Endodermal cell (in vitro differentiated cells): ENCODE data around the gene RAB34. TPM values are rescaled to one million over a fixed set of nuclear protein-coding genes. Genes with fewer than 3 reads are reported as not detected.

Experiments
- DNase-seq: peaks from one replicate; pipeline ENCODE4 v3.0.0-alpha.2; 2017
- H3K27ac ChIP-seq: 2 replicates; pipeline ENCODE4 v1.5.1; 2013; ENCODE audit warnings: mild to moderate bottlenecking, low read depth, low read length, moderate library complexity
- H3K27me3 ChIP-seq: 2 replicates; pipeline ENCODE4 v1.6.1; 2013; ENCODE audit warnings: mild to moderate bottlenecking, low read length, moderate library complexity; ENCODE audit not compliant: insufficient read depth, control insufficient read depth, poor library complexity, severe bottlenecking
- H3K36me3 ChIP-seq: 2 replicates; pipeline ENCODE4 v1.7.0; 2013; ENCODE audit warnings: mild to moderate bottlenecking, low read length, moderate library complexity; ENCODE audit not compliant: control insufficient read depth, insufficient read depth
- H3K4me1 ChIP-seq: one replicate; pipeline ENCODE4 v1.7.0; 2013; ENCODE audit warnings: low read length; ENCODE audit not compliant: control insufficient read depth, insufficient read depth
- H3K4me3 ChIP-seq: 2 replicates; pipeline ENCODE4 v1.5.1; 2013; ENCODE audit warnings: mild to moderate bottlenecking, low read length, moderate library complexity
- H3K9ac ChIP-seq: 2 replicates; pipeline ENCODE4 v1.6.1; 2013; ENCODE audit warnings: mild to moderate bottlenecking, low read length, moderate library complexity; ENCODE audit not compliant: poor library complexity, severe bottlenecking; ENCODE audit errors: extremely low read depth
- H3K9me3 ChIP-seq: 2 replicates; pipeline ENCODE4 v1.6.1; 2013; ENCODE audit warnings: mild to moderate bottlenecking, low read length, moderate library complexity; ENCODE audit not compliant: control insufficient read depth
- H3K27ac Mint-ChIP-seq: 2 replicates; pipeline ENCODE4 v1.8.0; 2020; ENCODE audit warnings: mixed read lengths
- H3K27me3 Mint-ChIP-seq: 2 replicates; pipeline ENCODE4 v1.8.0; 2021; ENCODE audit warnings: mild to moderate bottlenecking, mixed read lengths; ENCODE audit not compliant: insufficient read depth
- H3K36me3 Mint-ChIP-seq: 2 replicates; pipeline ENCODE4 v1.8.0; 2020; ENCODE audit warnings: low read depth, mixed read lengths
- H3K4me1 Mint-ChIP-seq: 2 replicates; pipeline ENCODE4 v1.8.0; 2020; ENCODE audit warnings: mixed read lengths
- H3K4me3 Mint-ChIP-seq: 2 replicates; pipeline ENCODE4 v1.8.0; 2020; ENCODE audit warnings: mild to moderate bottlenecking, moderate library complexity, mixed read lengths
- H3K9me3 Mint-ChIP-seq: 2 replicates; pipeline ENCODE4 v1.8.0; 2020; ENCODE audit warnings: mild to moderate bottlenecking, mixed read lengths
- CTCF ChIP-seq: fragments of 200-600 bp; sonication (generic); conservative IDR thresholded peaks from 2 replicates; pipeline ENCODE4 v1.5.0; 2021; ENCODE audit warnings: antibody characterized with exemption, mild to moderate bottlenecking
- WGBS, 2 experiments: methylation state at CpG; one replicate each; pipeline versions ENCODE4 v1.1.5 to v1.1.7; 2013; ENCODE audit warnings: missing lambda C conversion rate in 2 of 2, mixed read lengths in 1 of 2; ENCODE audit not compliant: insufficient coverage in 1 of 2, insufficient read length in 1 of 2; 5-methylcytosine and 5-hydroxymethylcytosine counted together
- long read RNA-seq, 4 experiments: library from polyadenylated mRNA in 2 of 4; library from RNA in 1 of 4; library from capped mRNA in 1 of 4; stranded (forward) in 3 of 4; unstranded in 1 of 4; transcript quantifications; one replicate each; pipeline ENCODE4 v2.0.0, GENCODE V29; 2020 to 2021; ENCODE audit warnings: inconsistent platforms in 1 of 4
- polyA plus RNA-seq, 2 experiments: library from polyadenylated mRNA; stranded (reverse); fragments of 50-300 nt; gene quantifications; one replicate each; pipeline ENCODE4 v1.2.3, GENCODE V29; 2013
- total RNA-seq, 2 donors: library from RNA; stranded (reverse); fragmentation: NEBNext Ultra II Directional in 1 of 2; extraction: Animal tissue kit (Norgen Biotek cat#: 25700) in 1 of 2; gene quantifications; 2 replicates in 1 of 2; 3 replicates in 1 of 2; pipeline ENCODE4 v1.2.1, GENCODE V29; 2021

The RAB34 gene
- total RNA-seq: 100 to 1,000 TPM; 111 to 112 TPM
- polyA plus RNA-seq (2013, experiment 1 of 2): 92.9 TPM
- polyA plus RNA-seq (2013, experiment 2 of 2): 105 TPM
- long read RNA-seq, experiment 1, transcript RAB34-204 (10 exons, 1,766 nt): major isoform, 30 of 79 reads
- long read RNA-seq, experiment 1, transcript RAB34-203 (10 exons, 1,597 nt): minor isoform, 6 of 79 reads
- long read RNA-seq, experiment 1, partial matches to known transcripts: 14 of 79 reads
- long read RNA-seq, experiment 1, other reads (novel, unspliced or antisense): 27 of 79 reads
- long read RNA-seq, experiment 2, transcript RAB34-203 (10 exons, 1,597 nt): minor isoform, 12 of 171 reads
- long read RNA-seq, experiment 2, transcript RAB34-204 (10 exons, 1,766 nt): major isoform, 92 of 171 reads
- long read RNA-seq, experiment 2, partial matches to known transcripts: 14 of 171 reads
- long read RNA-seq, experiment 2, other reads (novel, unspliced or antisense): 49 of 171 reads
- long read RNA-seq, experiment 3, transcript RAB34-201 (11 exons, 1,592 nt): minor isoform, 30 of 758 reads
- long read RNA-seq, experiment 3, transcript RAB34-203 (10 exons, 1,597 nt): minor isoform, 66 of 758 reads
- long read RNA-seq, experiment 3, transcript RAB34-204 (10 exons, 1,766 nt): major isoform, 384 of 758 reads
- long read RNA-seq, experiment 3, transcript RAB34-210 (11 exons, 863 nt): minor isoform, 43 of 758 reads
- long read RNA-seq, experiment 3, partial matches to known transcripts: 78 of 758 reads
- long read RNA-seq, experiment 3, other reads (novel, unspliced or antisense): 148 of 758 reads
- long read RNA-seq, experiment 4, transcript RAB34-201 (11 exons, 1,592 nt): minor isoform, 10 of 164 reads
- long read RNA-seq, experiment 4, transcript RAB34-210 (11 exons, 863 nt): minor isoform, 12 of 164 reads
- long read RNA-seq, experiment 4, transcript RAB34-204 (10 exons, 1,766 nt): major isoform, 76 of 164 reads
- long read RNA-seq, experiment 4, transcript RAB34-203 (10 exons, 1,597 nt): minor isoform, 5 of 164 reads
- long read RNA-seq, experiment 4, partial matches to known transcripts: 14 of 164 reads
- long read RNA-seq, experiment 4, other reads (novel, unspliced or antisense): 47 of 164 reads

DNA sequence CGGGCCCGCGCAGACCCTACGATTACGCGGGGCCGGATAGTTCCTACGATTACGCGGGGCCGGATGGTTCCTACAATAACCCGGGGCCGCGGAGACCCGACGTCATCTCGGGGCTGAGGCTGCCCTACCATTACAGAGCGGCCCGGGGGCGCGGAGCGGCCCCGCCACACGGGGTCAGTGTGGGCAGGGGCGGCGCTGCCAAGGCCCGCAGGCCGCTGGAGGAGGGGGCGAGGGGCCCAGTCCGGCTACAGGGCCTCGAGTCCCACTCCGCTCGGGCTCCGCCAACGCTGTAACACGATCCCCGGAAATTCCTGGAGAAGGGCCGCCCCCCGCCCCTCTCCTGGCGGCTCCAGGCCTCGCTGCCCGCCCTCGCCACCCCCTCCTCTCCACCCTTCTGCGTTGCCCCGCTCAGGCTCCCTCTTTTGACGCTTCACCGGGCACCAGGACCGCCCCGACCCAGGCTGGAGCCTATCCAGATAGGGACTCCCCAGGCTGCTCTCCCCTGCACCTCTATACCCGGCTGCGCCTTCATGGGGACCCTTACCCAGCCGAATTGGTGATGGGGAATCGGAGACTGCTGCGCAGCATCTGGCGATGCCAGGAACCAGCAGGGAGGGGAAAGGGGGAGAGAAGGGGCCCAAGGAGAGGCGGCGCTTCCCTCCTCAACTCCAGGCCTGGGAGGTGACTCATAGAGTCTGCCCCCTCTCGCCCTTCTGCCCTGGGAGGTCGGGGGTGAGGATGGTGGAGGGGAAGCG lies at the start of gene RAB34:
Gene RAB34 (minus strand): TSS at position 291 of the 755 bp plus-strand sequence. CDS start 602 bp downstream, outside the sequence.
- peaks cover 6% of the 10 kb centered on the region for H3K4me1 ChIP-seq
- peaks cover 48% of the 10 kb centered on the region for H3K36me3 Mint-ChIP-seq
- no peaks in the 10 kb centered on the region for H3K27me3 ChIP-seq
- H3K9me3 ChIP-seq: no peaks in the 10 kb centered on the region
- no peaks in the 10 kb centered on the region for H3K9me3 Mint-ChIP-seq
- peak within 1 kb of the TSS; percentile 99 for H3K4me3 Mint-ChIP-seq
- H3K4me3 ChIP-seq: peak within 1 kb of the TSS; percentile 97
- peak within 1 kb of the TSS; percentile 94 for H3K27ac Mint-ChIP-seq
- peak within 1 kb of the TSS; percentile 92 for H3K27ac ChIP-seq
- peaks cover 32% of the 10 kb centered on the region for H3K4me1 Mint-ChIP-seq
- peak within 1 kb of the TSS; percentile 82 for H3K9ac ChIP-seq
- peak; percentile 99 for DNase-seq
- H3K36me3 ChIP-seq: peaks cover 49% of the 10 kb centered on the region
- WGBS, 2 experiments: 0 to 1% methylated on average over 14 to 60 of the region's 60 CpGs
- H3K27me3 Mint-ChIP-seq: no peaks in the 10 kb centered on the region
- TF ChIP-seq CTCF: peak; percentile 70

GRCh38 chr17:28765038-28765437 lies 47.4 kb upstream of the RAB34 start:
- 95 to 100% methylated on average over 4 of the region's 4 CpGs for WGBS, 2 experiments
- no peak overlapping the region for H3K9ac ChIP-seq

More at GRCh38 chr17:28765038-28765437, 47.4 kb upstream of the RAB34 start:
- Histone ChIP-seq H3K9me3 (no peaks in the 10 kb centered on the region), H3K4me3 (no peak overlapping the region), H3K27me3 (no peaks in the 10 kb centered on the region), H3K4me1 (peaks cover 9% of the 10 kb centered on the region), H3K27ac (no peak overlapping the region), H3K36me3 (peaks cover 49% of the 10 kb centered on the region)
- Mint-ChIP-seq H3K27ac (no peak overlapping the region), H3K4me1 (peaks cover 22% of the 10 kb centered on the region), H3K4me3 (no peak overlapping the region), H3K27me3 (no peaks in the 10 kb centered on the region), H3K36me3 (peaks cover 52% of the 10 kb centered on the region), H3K9me3 (no peaks in the 10 kb centered on the region)
- no peak for TF ChIP-seq CTCF
- DNase-seq: no peak
